Hepatocyte (in vitro differentiated cells): ENCODE measurements around the gene SYAP1.

Experiments used
- EZH2phosphoT487 ChIP-seq: fragments of 200-600 bp; sonication (generic); IDR thresholded peaks from one replicate; pipeline ENCODE4 v1.6.1; 2018; ENCODE audit warnings: antibody characterized with exemption, mild to moderate bottlenecking, low read depth, moderate library complexity; ENCODE audit not compliant: unreplicated experiment, severe bottlenecking
- TF ChIP-seq, protein P1 (sequence below): fragments of 200-600 bp; sonication (generic); IDR thresholded peaks from 2 replicates; pipeline ENCODE4 v1.5.1; 2016; ENCODE audit warnings: antibody characterized with exemption, mild to moderate bottlenecking; ENCODE audit not compliant: poor library complexity

DNA sequence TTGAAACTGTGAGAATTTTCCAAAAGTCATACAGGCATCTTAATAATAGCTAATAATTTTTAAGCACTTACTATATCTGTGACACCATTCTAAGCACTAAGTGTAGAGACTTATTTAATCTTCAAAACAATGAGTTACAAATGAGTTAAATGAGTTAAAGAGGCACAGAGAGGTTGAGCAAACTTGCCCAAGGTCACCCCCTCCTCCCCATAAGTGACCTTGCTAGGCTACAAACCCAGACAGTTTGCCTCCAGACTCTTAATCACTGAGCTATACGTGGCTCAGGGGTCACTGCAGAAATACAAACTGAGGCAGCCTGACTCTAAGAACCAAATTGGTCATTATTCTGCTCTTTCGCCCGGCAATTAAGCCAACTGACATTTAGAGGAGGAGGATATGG lies 22.5 kb upstream of the SYAP1 start:
- no peak for TF ChIP-seq EZH2phosphoT487
- TF ChIP-seq, protein P1, sequence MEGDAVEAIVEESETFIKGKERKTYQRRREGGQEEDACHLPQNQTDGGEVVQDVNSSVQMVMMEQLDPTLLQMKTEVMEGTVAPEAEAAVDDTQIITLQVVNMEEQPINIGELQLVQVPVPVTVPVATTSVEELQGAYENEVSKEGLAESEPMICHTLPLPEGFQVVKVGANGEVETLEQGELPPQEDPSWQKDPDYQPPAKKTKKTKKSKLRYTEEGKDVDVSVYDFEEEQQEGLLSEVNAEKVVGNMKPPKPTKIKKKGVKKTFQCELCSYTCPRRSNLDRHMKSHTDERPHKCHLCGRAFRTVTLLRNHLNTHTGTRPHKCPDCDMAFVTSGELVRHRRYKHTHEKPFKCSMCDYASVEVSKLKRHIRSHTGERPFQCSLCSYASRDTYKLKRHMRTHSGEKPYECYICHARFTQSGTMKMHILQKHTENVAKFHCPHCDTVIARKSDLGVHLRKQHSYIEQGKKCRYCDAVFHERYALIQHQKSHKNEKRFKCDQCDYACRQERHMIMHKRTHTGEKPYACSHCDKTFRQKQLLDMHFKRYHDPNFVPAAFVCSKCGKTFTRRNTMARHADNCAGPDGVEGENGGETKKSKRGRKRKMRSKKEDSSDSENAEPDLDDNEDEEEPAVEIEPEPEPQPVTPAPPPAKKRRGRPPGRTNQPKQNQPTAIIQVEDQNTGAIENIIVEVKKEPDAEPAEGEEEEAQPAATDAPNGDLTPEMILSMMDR: no peak
